IMR-90 (cell line): Measurements from ENCODE around the gene NOP16. TPM values are rescaled to one million over a fixed set of nuclear protein-coding genes. Genes with fewer than 3 reads are reported as not detected.

Experiments
- ATAC-seq: fragments of 200-7000 bp; cut with Tn5 transposase; 2 replicates; pipeline ENCODE4 v1.9.1; 2020; ENCODE audit warnings: low read depth, mild to moderate bottlenecking, moderate library complexity
- BruUV-seq: library from RNA; stranded (reverse); fragments of 400-500 nt; replicated peaks from 2 replicates; lab custom pipeline; 2021; lab: Mats Ljungman, UMichigan
- CTCF ChIA-PET: fragments of 300-600 bp; formaldehyde crosslinking; extraction: SDS; loops from one replicate; lab custom pipeline; 2021; ENCODE audit warnings: antibody characterized with exemption; lab: Yijun Ruan, JAX
- POLR2A ChIA-PET: fragments of 300-600 bp; sonication (Branson Sonifier 250); formaldehyde crosslinking; loops from one replicate; lab custom pipeline; 2022; ENCODE audit warnings: antibody characterized with exemption; ENCODE audit not compliant: unreplicated experiment; lab: Charles Lee
- DNase-seq: peaks from one replicate; pipeline ENCODE4 v3.0.0; 2013
- H2AFZ ChIP-seq: replicated peaks from 2 replicates; pipeline ENCODE3; 2013; ENCODE audit warnings: low read length, mild to moderate bottlenecking; ENCODE audit not compliant: poor library complexity
- H2AK5ac ChIP-seq: 2 replicates; pipeline ENCODE4 v1.6.1; 2013; ENCODE audit warnings: low read depth, low read length, inconsistent platforms
- H2AK9ac ChIP-seq: replicated peaks from 2 replicates; pipeline ENCODE3; 2013; ENCODE audit warnings: mild to moderate bottlenecking, low read depth, low read length, moderate library complexity; ENCODE audit not compliant: poor library complexity
- H2BK120ac ChIP-seq: 2 replicates; pipeline ENCODE4 v1.6.1; 2013; ENCODE audit warnings: low read depth, low read length, inconsistent platforms
- H2BK15ac ChIP-seq: 3 replicates; pipeline ENCODE4 v1.6.1; 2013; ENCODE audit warnings: low read depth, low read length, inconsistent platforms
- H2BK20ac ChIP-seq: 2 replicates; pipeline ENCODE4 v1.6.1; 2013; ENCODE audit warnings: low read depth, mild to moderate bottlenecking, inconsistent platforms, low read length, moderate library complexity
- H2BK5ac ChIP-seq: 2 replicates; pipeline ENCODE4 v1.6.1; 2013; ENCODE audit warnings: mild to moderate bottlenecking, low read depth, low read length, inconsistent platforms; ENCODE audit not compliant: poor library complexity, severe bottlenecking
- H3K14ac ChIP-seq: replicated peaks from 2 replicates; pipeline ENCODE4 v1.6.1; 2013; ENCODE audit warnings: low read depth, low read length, inconsistent platforms
- H3K18ac ChIP-seq: 2 replicates; pipeline ENCODE4 v1.6.1; 2013; ENCODE audit warnings: low read depth, low read length, control low read depth
- H3K23ac ChIP-seq: 2 replicates; pipeline ENCODE4 v1.6.1; 2013; ENCODE audit warnings: low read depth, low read length, inconsistent platforms
- H3K27ac ChIP-seq: 2 replicates; pipeline ENCODE4 v1.5.1; 2013; ENCODE audit warnings: mild to moderate bottlenecking, control low read depth, low read length; ENCODE audit not compliant: insufficient read depth
- H3K27me3 ChIP-seq: 2 replicates; pipeline ENCODE4 v1.6.1; 2013; ENCODE audit warnings: low read length; ENCODE audit not compliant: control insufficient read depth, insufficient read depth
- H3K36me3 ChIP-seq: 2 replicates; pipeline ENCODE4 v1.6.1; 2013; ENCODE audit warnings: low read length, mixed read lengths; ENCODE audit not compliant: control insufficient read depth, insufficient read depth
- H3K4ac ChIP-seq: 2 replicates; pipeline ENCODE4 v1.6.1; 2013; ENCODE audit warnings: low read depth, low read length, inconsistent platforms
- H3K4me1 ChIP-seq: 2 replicates; pipeline ENCODE4 v1.6.1; 2013; ENCODE audit warnings: low read length, mixed read lengths; ENCODE audit not compliant: control insufficient read depth, insufficient read depth
- H3K4me2 ChIP-seq: 2 replicates; pipeline ENCODE4 v1.6.1; 2013; ENCODE audit warnings: low read depth, mild to moderate bottlenecking, control low read depth, low read length, moderate library complexity
- H3K4me3 ChIP-seq: 2 replicates; pipeline ENCODE4 v1.5.1; 2013; ENCODE audit warnings: low read depth, mild to moderate bottlenecking, control low read depth, low read length, moderate library complexity; ENCODE audit not compliant: insufficient read depth
- H3K56ac ChIP-seq: 2 replicates; pipeline ENCODE4 v1.6.1; 2013; ENCODE audit warnings: low read length, inconsistent platforms; ENCODE audit not compliant: insufficient read depth; ENCODE audit errors: extremely low read depth
- H3K79me1 ChIP-seq, 2 experiments: 2 replicates each; pipeline ENCODE4 v1.6.1; 2013; ENCODE audit warnings: low read length in 2 of 2, inconsistent platforms in 1 of 2, low read depth in 1 of 2
- H3K9ac ChIP-seq: 2 replicates; pipeline ENCODE4 v1.6.1; 2013; ENCODE audit warnings: low read depth, low read length, control low read depth
- H3K9me1 ChIP-seq: 2 replicates; pipeline ENCODE4 v1.6.1; 2013; ENCODE audit warnings: low read length, inconsistent platforms; ENCODE audit not compliant: insufficient read depth
- H3K9me3 ChIP-seq: 2 replicates; pipeline ENCODE4 v1.6.1; 2013; ENCODE audit warnings: low read length; ENCODE audit not compliant: control insufficient read depth, insufficient read depth
- H4K20me1 ChIP-seq: 2 replicates; pipeline ENCODE4 v1.6.1; 2013; ENCODE audit warnings: low read length, inconsistent platforms; ENCODE audit not compliant: insufficient read depth
- H4K5ac ChIP-seq: 2 replicates; pipeline ENCODE4 v1.6.1; 2013; ENCODE audit warnings: mild to moderate bottlenecking, low read depth, low read length, control low read depth
- H4K8ac ChIP-seq, 2 experiments: 2 replicates each; pipeline ENCODE4 v1.6.1; 2013; ENCODE audit warnings: low read depth in 2 of 2, low read length in 2 of 2, control low read depth in 1 of 2, inconsistent platforms in 1 of 2
- H4K91ac ChIP-seq: 2 replicates; pipeline ENCODE4 v1.6.1; 2013; ENCODE audit warnings: low read depth, low read length, inconsistent platforms; ENCODE audit not compliant: insufficient read depth
- BHLHE40 ChIP-seq: fragments of 150-350 bp; IDR thresholded peaks from 2 replicates; pipeline ENCODE4 v1.6.1; 2016; ENCODE audit warnings: mild to moderate bottlenecking, low read depth, low read length
- CEBPB ChIP-seq: IDR thresholded peaks from 2 replicates; pipeline ENCODE4 v1.6.1; 2012; ENCODE audit warnings: low read depth, low read length, improper control_type of control experiment
- CHD1 ChIP-seq: IDR thresholded peaks from 2 replicates; pipeline ENCODE4 v1.6.1; 2012; ENCODE audit warnings: low read depth, low read length, improper control_type of control experiment
- FOS ChIP-seq: fragments of 150-350 bp; IDR thresholded peaks from 2 replicates; pipeline ENCODE4 v1.6.1; 2016; ENCODE audit warnings: low read depth, low read length
- MAFK ChIP-seq: IDR thresholded peaks from 2 replicates; pipeline ENCODE4 v1.6.1; 2012; ENCODE audit warnings: low read depth, low read length, improper control_type of control experiment
- MAZ ChIP-seq: IDR thresholded peaks from 2 replicates; pipeline ENCODE4 v1.6.1; 2012; ENCODE audit warnings: low read depth, mild to moderate bottlenecking, low read length, improper control_type of control experiment, moderate library complexity, borderline replicate concordance
- MXI1 ChIP-seq: IDR thresholded peaks from 2 replicates; pipeline ENCODE4 v1.6.1; 2012; ENCODE audit warnings: low read depth, mild to moderate bottlenecking, low read length, moderate library complexity, borderline replicate concordance
- POLR2A ChIP-seq: IDR thresholded peaks from 2 replicates; pipeline ENCODE4 v1.6.1; 2012; ENCODE audit warnings: mild to moderate bottlenecking, low read depth, low read length
- RAD21 ChIP-seq: IDR thresholded peaks from 2 replicates; pipeline ENCODE4 v1.6.1; 2012; ENCODE audit warnings: low read length, improper control_type of control experiment
- RCOR1 ChIP-seq: IDR thresholded peaks from 2 replicates; pipeline ENCODE4 v1.6.1; 2012; ENCODE audit warnings: mild to moderate bottlenecking, low read length, improper control_type of control experiment; ENCODE audit not compliant: insufficient replicate concordance
- SMC3 ChIP-seq: fragments of 150-350 bp; IDR thresholded peaks from 2 replicates; pipeline ENCODE4 v1.6.1; 2016; ENCODE audit warnings: low read depth, mild to moderate bottlenecking, antibody characterized with exemption, low read length, moderate library complexity
- WGBS, 2 experiments: methylation state at CpG; one replicate each; pipeline versions ENCODE4 v1.1.5 to v1.1.7; 2013; ENCODE audit warnings: missing lambda C conversion rate in 2 of 2; ENCODE audit not compliant: insufficient read length in 1 of 2; ENCODE audit errors: extremely low coverage in 2 of 2; 5-methylcytosine and 5-hydroxymethylcytosine counted together
- dilution Hi-C: fragments of 300-500 bp; cut with HindIII; formaldehyde crosslinking; loops from one replicate; pipeline ENCODE4 v1.14.3; 2018; ENCODE audit warnings: low sequenced_read_pairs; ENCODE audit not compliant: unreplicated experiment
- in situ Hi-C: fragments of 300-500 bp; cut with MboI; formaldehyde crosslinking; loops from 3 replicates; pipeline ENCODE4 v1.14.3; 2019; ENCODE audit warnings: low sequenced_read_pairs, inconsistent platforms, mixed read lengths
- intact Hi-C: fragments of 100-400 bp; cut with micrococcal nuclease; formaldehyde crosslinking; loops from 2 replicates; pipeline ENCODE4 v1.10.0; 2022
- polyA plus RNA-seq, 3 experiments: library from polyadenylated mRNA; depleted of rRNA; stranded (reverse); fragments of >200 nt; gene quantifications; 2 replicates each; pipeline ENCODE4 v1.2.3, GENCODE V29; 2012; ENCODE audit warnings: low replicate concordance in 1 of 3
- total RNA-seq: library from RNA; depleted of rRNA; stranded (reverse); fragments of >200 nt; gene quantifications from 2 replicates; pipeline ENCODE4 v1.2.3, GENCODE V29; 2012
- TF ChIP-seq, protein P1 (sequence below): conservative IDR thresholded peaks from 2 replicates; pipeline ENCODE4 v1.5.1; 2012; ENCODE audit warnings: mild to moderate bottlenecking, low read depth, low read length, improper control_type of control experiment
- TF ChIP-seq, protein P2 (sequence below): fragments of 150-350 bp; IDR thresholded peaks from 2 replicates; pipeline ENCODE4 v1.6.1; 2016; ENCODE audit warnings: low read depth, mild to moderate bottlenecking, low read length, moderate library complexity, borderline replicate concordance

Gene NOP16
- total and polyA plus RNA-seq, 2 of the 4 experiments (the other 2 are of a cell fraction): 28.0 to 60.4 TPM

DNA sequence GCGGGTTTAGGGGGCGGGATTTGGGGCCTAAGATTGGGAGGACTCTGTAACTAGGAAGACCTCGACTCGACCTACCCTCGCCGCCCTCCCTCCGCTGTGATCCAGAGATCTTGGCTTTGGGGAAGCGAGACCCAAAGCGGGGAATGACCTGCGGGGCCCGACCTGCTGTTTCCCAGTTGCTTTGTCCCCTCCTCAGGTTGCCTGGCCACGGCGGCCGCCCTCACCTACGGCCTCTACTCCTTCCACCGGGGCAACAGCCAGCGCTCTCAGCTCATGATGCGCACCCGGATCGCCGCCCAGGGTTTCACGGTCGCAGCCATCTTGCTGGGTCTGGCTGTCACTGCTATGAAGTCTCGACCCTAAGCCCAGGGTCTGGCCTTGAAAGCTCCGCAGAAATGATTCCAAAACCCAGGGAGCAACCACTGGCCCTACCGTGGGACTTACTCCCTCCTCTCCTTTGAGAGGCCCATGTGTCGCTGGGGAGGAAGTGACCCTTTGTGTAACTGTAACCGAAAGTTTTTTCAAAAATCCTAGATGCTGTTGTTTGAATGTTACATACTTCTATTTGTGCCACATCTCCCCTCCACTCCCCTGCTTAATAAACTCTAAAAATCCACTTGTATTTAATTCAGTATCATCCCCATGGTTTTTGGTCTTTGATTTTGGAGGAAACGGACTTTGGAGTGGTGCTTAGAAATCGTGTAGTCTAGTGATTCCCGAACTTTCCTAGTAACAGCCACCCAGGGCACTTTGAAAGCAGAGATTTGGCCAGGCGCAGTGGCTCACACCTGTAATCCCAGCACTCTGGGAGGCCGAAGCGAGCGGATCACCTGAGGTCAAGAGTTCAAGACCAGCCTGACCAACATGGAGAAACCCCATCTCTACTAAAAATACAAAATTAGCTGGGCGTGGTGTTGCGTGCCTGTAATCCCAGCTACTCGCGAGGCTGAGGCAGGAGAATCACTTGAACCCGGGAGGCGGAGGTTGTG lies 1.0 kb upstream of the NOP16 start:
- peak overlapping the region; percentile 73 for H3K4me3 ChIP-seq
- ATAC-seq: peak; percentile 40
- peaks cover 9 to 46% of the 10 kb centered on the region in 2 experiments; a peak in 3 of 4 replicates for H3K79me1 ChIP-seq
- in situ Hi-C loops (no loop called here), dilution Hi-C loops (no loop called here), intact Hi-C loops (no loop called here)
- H3K9ac ChIP-seq: peak overlapping the region; percentile 86
- H2BK5ac ChIP-seq: peak overlapping the region; percentile 72
- peak overlapping the region; percentile 10; the same call in 1 of the 2 replicates for H3K18ac ChIP-seq
- H3K9me1 ChIP-seq: no peaks in the 10 kb centered on the region; the same call in 1 of the 2 replicates
- H2AK5ac ChIP-seq: peak overlapping the region; percentile 68
- peak overlapping the region; percentile 95 for H3K27ac ChIP-seq
- peaks cover 32% of the 10 kb centered on the region for H3K36me3 ChIP-seq
- peak overlapping the region; percentile 9; the same call in 1 of the 2 replicates for H2BK120ac ChIP-seq
- DNase-seq: no peak
- no peaks in the 10 kb centered on the region for H3K4me1 ChIP-seq
- ChIA-PET POLR2A (interaction anchor here (0.6 kb wide), 1 partner anchor 34 kb away, joined by 9 read pairs; no protein-coding TSS in a partner anchor), CTCF (no interaction called here)
- TSS peak; percentile 99 for BruUV-seq
- H4K20me1 ChIP-seq: peaks cover 3% of the 10 kb centered on the region; the same call in 1 of the 2 replicates
- H3K4ac ChIP-seq: peak overlapping the region; percentile 93
- peak overlapping the region; percentile 100 for H2AK9ac ChIP-seq
- 0% methylated on average over 12 of the region's 41 CpGs; no CpG with 5 or more reads in 1 of the 2 experiments for WGBS, 2 experiments
- peak overlapping the region; percentile 96 for H2AFZ ChIP-seq
- peak overlapping the region; percentile 59 for H4K91ac ChIP-seq
- no peaks in the 10 kb centered on the region for H3K27me3 ChIP-seq
- H3K4me2 ChIP-seq: peak overlapping the region; percentile 95
- H3K9me3 ChIP-seq: no peaks in the 10 kb centered on the region
- peak overlapping the region; percentile 83 to 97 for H4K8ac ChIP-seq
- peak overlapping the region; percentile 95 for H4K5ac ChIP-seq
- no peak overlapping the region for H2BK20ac ChIP-seq
- H3K14ac ChIP-seq: peak overlapping the region; percentile 93
- H3K56ac ChIP-seq: peak overlapping the region; percentile 75; the same call in 1 of the 2 replicates
- peak overlapping the region; percentile 33; the same call in 1 of the 2 replicates for H3K23ac ChIP-seq
- H2BK15ac ChIP-seq: no peak overlapping the region; the same call in 2 of the 3 replicates
- TF ChIP-seq RAD21: no peak
- TF ChIP-seq MXI1: no peak
- no peak for TF ChIP-seq BHLHE40
- no peak for TF ChIP-seq FOS
- no peak for TF ChIP-seq CEBPB
- no peak for TF ChIP-seq MAZ
- no peak for TF ChIP-seq POLR2A
- no peak for TF ChIP-seq CHD1
- TF ChIP-seq, protein P1, sequence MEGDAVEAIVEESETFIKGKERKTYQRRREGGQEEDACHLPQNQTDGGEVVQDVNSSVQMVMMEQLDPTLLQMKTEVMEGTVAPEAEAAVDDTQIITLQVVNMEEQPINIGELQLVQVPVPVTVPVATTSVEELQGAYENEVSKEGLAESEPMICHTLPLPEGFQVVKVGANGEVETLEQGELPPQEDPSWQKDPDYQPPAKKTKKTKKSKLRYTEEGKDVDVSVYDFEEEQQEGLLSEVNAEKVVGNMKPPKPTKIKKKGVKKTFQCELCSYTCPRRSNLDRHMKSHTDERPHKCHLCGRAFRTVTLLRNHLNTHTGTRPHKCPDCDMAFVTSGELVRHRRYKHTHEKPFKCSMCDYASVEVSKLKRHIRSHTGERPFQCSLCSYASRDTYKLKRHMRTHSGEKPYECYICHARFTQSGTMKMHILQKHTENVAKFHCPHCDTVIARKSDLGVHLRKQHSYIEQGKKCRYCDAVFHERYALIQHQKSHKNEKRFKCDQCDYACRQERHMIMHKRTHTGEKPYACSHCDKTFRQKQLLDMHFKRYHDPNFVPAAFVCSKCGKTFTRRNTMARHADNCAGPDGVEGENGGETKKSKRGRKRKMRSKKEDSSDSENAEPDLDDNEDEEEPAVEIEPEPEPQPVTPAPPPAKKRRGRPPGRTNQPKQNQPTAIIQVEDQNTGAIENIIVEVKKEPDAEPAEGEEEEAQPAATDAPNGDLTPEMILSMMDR: no peak
- TF ChIP-seq MAFK: no peak
- no peak for TF ChIP-seq SMC3
- TF ChIP-seq, protein P2, sequence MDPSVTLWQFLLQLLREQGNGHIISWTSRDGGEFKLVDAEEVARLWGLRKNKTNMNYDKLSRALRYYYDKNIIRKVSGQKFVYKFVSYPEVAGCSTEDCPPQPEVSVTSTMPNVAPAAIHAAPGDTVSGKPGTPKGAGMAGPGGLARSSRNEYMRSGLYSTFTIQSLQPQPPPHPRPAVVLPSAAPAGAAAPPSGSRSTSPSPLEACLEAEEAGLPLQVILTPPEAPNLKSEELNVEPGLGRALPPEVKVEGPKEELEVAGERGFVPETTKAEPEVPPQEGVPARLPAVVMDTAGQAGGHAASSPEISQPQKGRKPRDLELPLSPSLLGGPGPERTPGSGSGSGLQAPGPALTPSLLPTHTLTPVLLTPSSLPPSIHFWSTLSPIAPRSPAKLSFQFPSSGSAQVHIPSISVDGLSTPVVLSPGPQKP: no peak
- TF ChIP-seq RCOR1: no peak
